GM12891 (cell line): Measurements from ENCODE around the gene OR2AT4.
A peak's percentile ranks its signal among the peaks of the same experiment; 100 is the strongest.

ENCODE experiments used
- POLR2A ChIP-seq: IDR thresholded peaks from 2 replicates; pipeline ENCODE4 v1.6.1; 2011; ENCODE audit warnings: low read depth, low read length, control low read depth
- POLR2AphosphoS5 ChIP-seq: IDR thresholded peaks from 2 replicates; pipeline ENCODE4 v1.6.1; 2011; ENCODE audit warnings: low read depth, low read length, control low read depth
- POU2F2 ChIP-seq: IDR thresholded peaks from 2 replicates; pipeline ENCODE4 v1.6.1; 2011; ENCODE audit warnings: low read depth, mild to moderate bottlenecking, control low read depth, low read length, moderate library complexity

DNA sequence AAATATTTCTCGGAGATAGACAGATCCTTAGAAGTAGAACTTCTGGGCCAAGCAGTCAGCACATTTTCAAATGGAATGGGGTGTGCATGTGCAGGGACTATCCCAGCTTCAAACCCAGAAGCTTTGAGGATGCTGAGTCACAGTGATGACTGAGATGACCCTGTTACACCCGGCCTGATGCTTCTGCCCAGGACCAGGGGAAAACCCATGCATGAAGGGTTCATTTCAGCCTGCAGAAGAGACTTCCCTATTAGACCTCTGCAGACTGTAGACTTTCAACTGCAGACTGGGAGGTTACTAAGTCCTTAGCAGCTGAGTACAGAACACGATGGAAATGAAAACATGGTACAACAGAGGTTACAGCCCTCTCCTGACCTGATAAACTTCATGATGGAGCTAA lies 3.6 kb upstream of the OR2AT4 start:
- TF ChIP-seq POLR2A, result no peak
- TF ChIP-seq POLR2AphosphoS5, result no peak
- TF ChIP-seq POU2F2, result peak; percentile 46; the same call in 1 of the 2 replicates
